ENCODE results near the gene LIN28A.

Gene LIN28A

DNA sequence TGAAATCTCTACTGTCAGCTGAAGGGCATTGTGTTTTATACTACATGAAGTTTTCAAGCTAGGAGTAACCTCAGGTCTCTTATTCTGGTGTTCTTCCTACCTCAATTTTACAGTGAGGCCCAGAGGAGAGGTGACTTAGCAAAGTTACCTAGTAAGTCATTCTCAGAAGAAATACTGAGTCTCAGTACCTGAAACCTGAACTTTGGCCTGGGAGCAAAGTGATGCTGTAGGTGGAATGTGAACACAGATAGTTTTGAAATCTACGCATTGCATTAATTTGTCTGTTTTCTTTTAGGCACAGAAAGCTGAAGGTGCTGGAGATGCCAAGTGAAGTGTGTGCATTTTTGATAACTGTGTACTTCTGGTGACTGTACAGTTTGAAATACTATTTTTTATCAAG, 64.2 kb downstream of the LIN28A start:
- Histone ChIP-seq H3F3A (ENCODE audit: insufficient read depth, low read length) (peaks cover 58% of the 10 kb centered on the region), H2AFZ (ENCODE audit: low read length) (no peak overlapping the region), H3K27ac (ENCODE audit: low read length) (no peak overlapping the region), H3K9me2 (replicated peaks; ENCODE audit: insufficient read depth, low read length) (no peaks in the 10 kb centered on the region), H3K9me3 (replicated peaks; ENCODE audit: insufficient read depth, low read length) (no peaks in the 10 kb centered on the region), H3K4me2 (ENCODE audit: low read depth, low read length) (no peak overlapping the region), H3K79me2 (ENCODE audit: low read length) (peaks cover 27% of the 10 kb centered on the region), H3K27me3 (replicated peaks; ENCODE audit: insufficient read depth, low read length) (no peaks in the 10 kb centered on the region), H3K4me3 (ENCODE audit: low read length) (no peak overlapping the region), H3K36me3 (replicated peaks; ENCODE audit: insufficient read depth, low read length) (peaks cover 20% of the 10 kb centered on the region; the same call in 1 of the 2 replicates), H3K9ac (ENCODE audit: low read length) (no peak overlapping the region), H3K4me1 (ENCODE audit: low read length) (peaks cover 20% of the 10 kb centered on the region), H4K20me1 (ENCODE audit: insufficient read depth, low read length) (peaks cover 24% of the 10 kb centered on the region)
- no peak for DNase-seq
- TF ChIP-seq, protein P1, sequence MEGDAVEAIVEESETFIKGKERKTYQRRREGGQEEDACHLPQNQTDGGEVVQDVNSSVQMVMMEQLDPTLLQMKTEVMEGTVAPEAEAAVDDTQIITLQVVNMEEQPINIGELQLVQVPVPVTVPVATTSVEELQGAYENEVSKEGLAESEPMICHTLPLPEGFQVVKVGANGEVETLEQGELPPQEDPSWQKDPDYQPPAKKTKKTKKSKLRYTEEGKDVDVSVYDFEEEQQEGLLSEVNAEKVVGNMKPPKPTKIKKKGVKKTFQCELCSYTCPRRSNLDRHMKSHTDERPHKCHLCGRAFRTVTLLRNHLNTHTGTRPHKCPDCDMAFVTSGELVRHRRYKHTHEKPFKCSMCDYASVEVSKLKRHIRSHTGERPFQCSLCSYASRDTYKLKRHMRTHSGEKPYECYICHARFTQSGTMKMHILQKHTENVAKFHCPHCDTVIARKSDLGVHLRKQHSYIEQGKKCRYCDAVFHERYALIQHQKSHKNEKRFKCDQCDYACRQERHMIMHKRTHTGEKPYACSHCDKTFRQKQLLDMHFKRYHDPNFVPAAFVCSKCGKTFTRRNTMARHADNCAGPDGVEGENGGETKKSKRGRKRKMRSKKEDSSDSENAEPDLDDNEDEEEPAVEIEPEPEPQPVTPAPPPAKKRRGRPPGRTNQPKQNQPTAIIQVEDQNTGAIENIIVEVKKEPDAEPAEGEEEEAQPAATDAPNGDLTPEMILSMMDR (IDR thresholded peaks at IDR 0.05; ENCODE audit: low read length) = no peak
- TF ChIP-seq EZH2phosphoT487 (IDR thresholded peaks at IDR 0.05; ENCODE audit: low read length) = no peak
- no peak for TF ChIP-seq EZH2 (optimal IDR thresholded peaks at IDR 0.05; ENCODE audit: low read depth, low read length)

DNA sequence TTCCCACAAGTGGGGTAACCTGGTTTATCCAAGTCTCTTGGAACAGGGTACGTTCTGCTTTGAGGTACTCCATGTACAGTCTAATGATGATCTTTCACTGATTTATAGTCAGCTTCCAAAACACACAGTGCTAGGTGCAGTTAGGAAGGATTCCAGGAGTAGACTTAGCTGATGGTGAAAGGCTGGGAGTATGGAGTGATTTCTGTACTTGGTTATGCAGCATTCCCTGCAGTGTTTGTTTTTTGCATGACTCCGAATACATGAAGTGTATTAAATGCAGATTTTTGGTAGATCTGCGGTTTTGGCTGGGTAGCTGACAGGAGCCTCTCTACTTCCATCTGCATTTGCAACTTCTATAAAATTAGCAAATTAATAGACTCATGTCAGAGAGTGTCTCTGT, 65.4 kb downstream of the LIN28A start:
- Histone ChIP-seq H3F3A (ENCODE audit: insufficient read depth, low read length) (peaks cover 48% of the 10 kb centered on the region), H3K79me2 (ENCODE audit: low read length) (peaks cover 27% of the 10 kb centered on the region), H3K4me3 (ENCODE audit: low read length) (no peak overlapping the region), H3K9ac (ENCODE audit: low read length) (no peak overlapping the region), H3K27ac (ENCODE audit: low read length) (no peak overlapping the region), H2AFZ (ENCODE audit: low read length) (no peak overlapping the region), H3K36me3 (replicated peaks; ENCODE audit: insufficient read depth, low read length) (peaks cover 20% of the 10 kb centered on the region; the same call in 1 of the 2 replicates), H3K4me1 (ENCODE audit: low read length) (peaks cover 12% of the 10 kb centered on the region), H4K20me1 (ENCODE audit: insufficient read depth, low read length) (peaks cover 24% of the 10 kb centered on the region), H3K9me2 (replicated peaks; ENCODE audit: insufficient read depth, low read length) (no peaks in the 10 kb centered on the region), H3K9me3 (replicated peaks; ENCODE audit: insufficient read depth, low read length) (no peaks in the 10 kb centered on the region), H3K4me2 (ENCODE audit: low read depth, low read length) (no peak overlapping the region), H3K27me3 (replicated peaks; ENCODE audit: insufficient read depth, low read length) (no peaks in the 10 kb centered on the region)
- DNase-seq = no peak
- TF ChIP-seq, protein P1 (IDR thresholded peaks at IDR 0.05; ENCODE audit: low read length) = no peak

DNA sequence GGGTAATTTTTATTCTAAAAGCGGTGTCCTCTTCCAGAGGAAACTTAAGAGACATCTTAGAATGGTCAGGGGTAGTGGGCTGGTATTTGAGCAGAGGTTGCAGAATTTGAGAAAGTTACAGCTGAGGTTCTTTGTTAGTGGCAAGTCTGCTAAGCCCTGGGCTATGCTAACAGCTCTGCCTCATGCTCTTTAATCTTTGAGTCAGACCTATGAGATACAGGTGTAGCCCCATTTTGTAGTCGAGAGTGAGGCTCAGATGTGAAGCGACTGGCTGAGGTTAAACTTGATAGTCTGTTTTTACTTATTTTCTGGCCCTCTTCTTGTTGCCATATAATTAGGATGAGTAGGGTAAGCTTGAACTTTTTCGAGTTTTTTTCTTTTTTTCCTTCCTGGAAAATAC, 66.3 kb downstream of the LIN28A start:
- Histone ChIP-seq H4K20me1 (ENCODE audit: insufficient read depth, low read length) (peaks cover 24% of the 10 kb centered on the region), H3K27ac (ENCODE audit: low read length) (no peak overlapping the region), H3K4me1 (ENCODE audit: low read length) (peaks cover 8% of the 10 kb centered on the region), H3K4me2 (ENCODE audit: low read depth, low read length) (no peak overlapping the region), H2AFZ (ENCODE audit: low read length) (no peak overlapping the region), H3K9me2 (replicated peaks; ENCODE audit: insufficient read depth, low read length) (no peaks in the 10 kb centered on the region), H3K27me3 (replicated peaks; ENCODE audit: insufficient read depth, low read length) (no peaks in the 10 kb centered on the region), H3K4me3 (ENCODE audit: low read length) (no peak overlapping the region), H3K36me3 (replicated peaks; ENCODE audit: insufficient read depth, low read length) (peaks cover 20% of the 10 kb centered on the region; the same call in 1 of the 2 replicates), H3K79me2 (ENCODE audit: low read length) (peaks cover 27% of the 10 kb centered on the region), H3K9me3 (replicated peaks; ENCODE audit: insufficient read depth, low read length) (no peaks in the 10 kb centered on the region), H3K9ac (ENCODE audit: low read length) (no peak overlapping the region), H3F3A (ENCODE audit: insufficient read depth, low read length) (peaks cover 41% of the 10 kb centered on the region)
- TF ChIP-seq, protein P1 (IDR thresholded peaks at IDR 0.05; ENCODE audit: low read length) = no peak
- TF ChIP-seq EZH2 (optimal IDR thresholded peaks at IDR 0.05; ENCODE audit: low read depth, low read length) (no peak), EZH2phosphoT487 (IDR thresholded peaks at IDR 0.05; ENCODE audit: low read length) (no peak)
- DNase-seq = no peak

Measured in MM.1S (cell line).